AG04449 (cell line): ENCODE data around the gene TREH.

Source experiments
- CTCF ChIA-PET: fragments of 350-600 bp; formaldehyde crosslinking; extraction: SDS; loops from one replicate; lab custom pipeline; 2021; ENCODE audit warnings: antibody characterized with exemption; lab: Yijun Ruan, JAX
- POLR2A ChIA-PET: fragments of 400-600, 350-600 bp; formaldehyde crosslinking; extraction: SDS; loops from one replicate; lab custom pipeline; 2020; ENCODE audit warnings: antibody characterized with exemption, inconsistent platforms; lab: Yijun Ruan, JAX
- DNase-seq: peaks from one replicate; pipeline ENCODE4 v3.0.0-alpha.2; 2010; ENCODE audit warnings: low read depth, low spot score
- H3K4me3 ChIP-seq: 2 replicates; pipeline ENCODE4 v1.5.1; 2011; ENCODE audit warnings: low read depth, mild to moderate bottlenecking, control low read depth, low read length
- TF ChIP-seq, protein P1 (sequence below): IDR thresholded peaks from one replicate; pipeline ENCODE4 v1.5.1; 2011; ENCODE audit warnings: mild to moderate bottlenecking, moderate library complexity, low read length, control low read depth, inconsistent platforms; ENCODE audit not compliant: insufficient read depth; ENCODE audit errors: missing control alignments

The TREH gene

GRCh38 chr11:118652681-118653181 lies 26.7 kb downstream of the TREH start:
- TF ChIP-seq, protein P1, sequence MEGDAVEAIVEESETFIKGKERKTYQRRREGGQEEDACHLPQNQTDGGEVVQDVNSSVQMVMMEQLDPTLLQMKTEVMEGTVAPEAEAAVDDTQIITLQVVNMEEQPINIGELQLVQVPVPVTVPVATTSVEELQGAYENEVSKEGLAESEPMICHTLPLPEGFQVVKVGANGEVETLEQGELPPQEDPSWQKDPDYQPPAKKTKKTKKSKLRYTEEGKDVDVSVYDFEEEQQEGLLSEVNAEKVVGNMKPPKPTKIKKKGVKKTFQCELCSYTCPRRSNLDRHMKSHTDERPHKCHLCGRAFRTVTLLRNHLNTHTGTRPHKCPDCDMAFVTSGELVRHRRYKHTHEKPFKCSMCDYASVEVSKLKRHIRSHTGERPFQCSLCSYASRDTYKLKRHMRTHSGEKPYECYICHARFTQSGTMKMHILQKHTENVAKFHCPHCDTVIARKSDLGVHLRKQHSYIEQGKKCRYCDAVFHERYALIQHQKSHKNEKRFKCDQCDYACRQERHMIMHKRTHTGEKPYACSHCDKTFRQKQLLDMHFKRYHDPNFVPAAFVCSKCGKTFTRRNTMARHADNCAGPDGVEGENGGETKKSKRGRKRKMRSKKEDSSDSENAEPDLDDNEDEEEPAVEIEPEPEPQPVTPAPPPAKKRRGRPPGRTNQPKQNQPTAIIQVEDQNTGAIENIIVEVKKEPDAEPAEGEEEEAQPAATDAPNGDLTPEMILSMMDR: no peak
- DNase-seq: no peak
- no peak overlapping the region for H3K4me3 ChIP-seq
- ChIA-PET POLR2A (interaction anchor here (1.0 kb wide), 1 partner anchor 13 kb away, joined by 3 read pairs; no protein-coding TSS in a partner anchor), CTCF (interaction anchor here (1.1 to 2.8 kb wide), 3 partner anchors 8 to 18 kb away, joined by 3 to 16 read pairs (median 3); no protein-coding TSS in a partner anchor)

DNA sequence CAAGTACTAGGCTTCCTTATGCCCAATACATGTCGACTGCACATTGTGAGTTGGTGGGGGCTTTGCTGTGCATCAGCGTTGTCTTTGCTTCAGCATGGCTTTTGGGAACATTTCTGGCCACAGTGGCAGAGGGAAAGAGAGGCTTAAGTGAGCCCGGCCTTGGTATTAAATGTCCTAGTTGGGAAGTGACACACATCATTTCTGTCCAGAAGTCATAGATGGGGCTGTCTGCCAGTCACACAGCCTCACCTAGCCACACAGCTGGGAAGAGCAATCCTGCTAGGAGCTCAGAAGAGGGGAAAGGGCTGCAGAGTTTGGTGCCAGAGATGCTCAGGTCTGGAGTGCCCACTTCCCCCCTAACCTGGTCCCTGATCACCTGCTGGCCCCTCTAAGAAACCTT lies 27.6 kb downstream of the TREH start:
- TF ChIP-seq, protein P1: no peak
- DNase-seq: no peak
- H3K4me3 ChIP-seq: no peak overlapping the region
- ChIA-PET CTCF (interaction anchor here (1.2 to 2.8 kb wide), 3 partner anchors 9 to 19 kb away, joined by 3 to 16 read pairs (median 3); no protein-coding TSS in a partner anchor), POLR2A (no interaction called here)

- no peak overlapping the region for H3K4me3 ChIP-seq
- CTCF ChIA-PET: interaction anchor here (1.0 to 2.8 kb wide), 2 partner anchors 11 to 306 kb away, joined by 3 to 16 read pairs; no protein-coding TSS in a partner anchor
- TF ChIP-seq, protein P1: no peak
- POLR2A ChIA-PET: no interaction called here
- DNase-seq: no peak
These were observed 29.1 kb downstream of the TREH start for GRCh38 chr11:118650366-118650765.

- POLR2A ChIA-PET: no interaction called here
- no peak for DNase-seq
- TF ChIP-seq, protein P1: no peak
- CTCF ChIA-PET: interaction anchor here (1.0 to 2.8 kb wide), 2 partner anchors 11 to 307 kb away, joined by 3 to 16 read pairs; no protein-coding TSS in a partner anchor
- no peak overlapping the region for H3K4me3 ChIP-seq
These were observed 29.5 kb downstream of the TREH start for GRCh38 chr11:118649941-118650340.

GRCh38 chr11:118648291-118648690 lies 31.2 kb downstream of the TREH start:
- CTCF ChIA-PET: interaction anchor here (4.7 kb wide), 1 partner anchor 10 kb away, joined by 40 read pairs; no protein-coding TSS in a partner anchor
- DNase-seq: no peak
- POLR2A ChIA-PET: no interaction called here
- TF ChIP-seq, protein P1: no peak
- H3K4me3 ChIP-seq: no peak overlapping the region

DNA sequence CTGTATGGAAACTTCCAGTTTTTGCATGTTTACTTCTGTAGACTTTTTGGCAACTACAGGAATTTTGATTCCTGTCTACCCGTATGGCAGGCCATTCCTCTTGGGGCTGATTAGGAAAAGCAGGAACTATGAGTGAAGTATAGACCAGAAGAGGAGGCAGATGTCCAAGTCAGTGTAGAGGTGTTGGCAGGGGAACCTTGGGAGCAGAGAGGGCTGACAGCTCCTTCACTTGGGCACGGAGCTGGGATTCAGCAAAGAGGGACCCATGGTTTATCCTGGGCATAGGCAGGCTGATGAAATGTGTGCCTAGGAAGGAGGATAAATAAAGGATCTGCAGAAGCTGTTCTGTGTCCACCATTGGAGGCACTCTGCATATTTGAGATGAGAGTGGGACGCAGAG lies 33.1 kb downstream of the TREH start:
- CTCF ChIA-PET: interaction anchor here (4.7 kb wide), 1 partner anchor 12 kb away, joined by 40 read pairs; no protein-coding TSS in a partner anchor
- no peak overlapping the region for H3K4me3 ChIP-seq
- no peak for DNase-seq

More for the DNA sequence above, 33.1 kb downstream of the TREH start:
- TF ChIP-seq, protein P1: no peak
- POLR2A ChIA-PET: no interaction called here
